CD4-positive, alpha-beta T cell treated with Interleukin-15 for 4 hours (primary cell): Measurements from ENCODE around the gene UBE2O.

Experiments
- DNase-seq: peaks from one replicate; pipeline ENCODE4 v3.0.0-alpha.2; 2020; ENCODE audit warnings: low spot score

Gene UBE2O

DNA sequence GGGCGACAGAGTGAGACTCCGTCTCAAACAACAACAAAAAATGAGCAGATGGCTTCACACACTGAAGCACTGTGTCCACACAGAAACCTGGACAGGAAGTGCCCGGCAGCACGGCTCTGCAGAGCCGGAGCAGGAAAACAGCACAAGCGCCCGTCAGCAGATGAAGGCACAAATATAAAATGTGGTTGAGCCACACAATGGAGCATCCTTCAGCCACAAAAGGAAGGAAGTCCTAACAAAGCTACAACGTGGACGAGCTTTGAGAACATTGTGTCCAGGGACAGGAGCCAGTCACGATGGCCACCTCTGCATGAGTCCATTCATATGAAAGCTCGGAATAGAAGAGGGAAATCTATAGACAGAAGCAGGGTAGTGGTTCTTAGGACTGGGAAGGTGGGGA is 32.6 kb upstream of the UBE2O start:
- DNase-seq, result no peak

DNA sequence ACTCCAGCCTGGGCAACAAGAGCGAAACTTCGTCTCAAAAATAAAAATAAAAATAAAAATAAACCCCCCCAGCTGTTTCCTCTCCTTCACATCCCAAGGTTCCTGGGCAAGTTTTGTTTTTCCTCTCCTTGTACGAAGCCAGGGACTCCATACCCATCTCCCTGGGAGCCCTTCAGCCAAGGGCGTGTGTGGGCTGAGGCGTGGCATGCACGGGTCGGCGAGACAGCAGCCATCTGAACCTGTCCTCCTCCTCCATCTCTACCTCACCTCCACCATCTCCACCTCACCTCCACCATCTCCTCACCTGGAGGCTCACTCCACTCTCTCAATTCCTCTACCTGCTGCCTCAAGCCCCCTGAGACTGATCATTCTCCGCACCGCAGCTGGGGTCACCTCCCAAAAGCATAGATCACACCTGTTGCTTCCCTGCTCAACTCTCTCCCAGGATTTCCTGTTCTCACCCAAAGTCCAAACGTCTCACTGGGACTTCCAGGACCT is 31.3 kb upstream of the UBE2O start:
- no peak for DNase-seq

DNA sequence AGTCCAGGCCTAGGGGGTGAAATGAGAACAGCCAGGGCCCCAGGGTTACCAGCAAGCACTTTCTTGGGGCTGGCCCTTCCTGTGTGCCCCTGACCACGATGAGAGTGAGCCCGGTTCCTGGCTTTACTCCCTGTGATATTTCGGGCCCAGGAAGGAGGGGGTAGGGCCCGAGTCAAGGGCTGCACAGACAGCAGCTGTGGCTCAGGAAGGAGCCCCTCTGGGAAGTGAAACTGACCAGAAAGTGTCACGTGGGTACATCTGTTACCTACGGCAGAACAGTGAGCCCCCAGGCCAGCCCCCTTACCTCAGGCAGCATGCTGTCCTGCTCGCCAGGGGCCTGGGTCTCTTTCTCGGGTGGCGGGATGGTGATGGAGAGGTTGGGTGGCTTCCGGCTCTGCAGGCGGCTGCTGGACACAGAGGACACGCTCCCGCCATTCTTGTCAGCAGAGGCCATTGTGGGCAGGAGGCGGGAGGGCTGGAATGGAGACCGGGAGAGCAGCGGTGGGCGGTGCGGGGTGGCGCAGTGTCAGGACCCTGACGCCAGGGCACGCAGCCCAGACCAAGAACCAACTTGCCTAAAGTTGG is 28.2 kb upstream of the UBE2O start:
- no peak for DNase-seq

DNA sequence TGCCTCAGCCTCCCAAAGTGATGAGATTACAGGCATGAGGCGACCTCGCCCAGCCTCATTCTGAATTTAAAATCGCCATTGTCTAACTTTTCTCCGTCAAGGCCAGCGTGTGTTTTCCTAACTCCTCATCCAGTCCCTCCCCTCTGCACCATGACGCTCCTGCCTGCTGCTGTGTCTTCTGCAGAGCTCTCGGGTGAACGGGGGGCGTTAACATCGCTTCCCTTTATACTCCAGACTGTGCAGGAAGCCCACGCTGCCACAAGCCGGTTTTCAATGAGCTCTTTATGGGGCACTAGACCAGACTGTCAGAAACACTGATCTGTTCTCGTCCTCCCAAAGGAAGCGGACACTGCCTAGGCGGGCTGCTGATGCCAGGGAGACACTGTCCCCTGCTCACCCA is 27.7 kb upstream of the UBE2O start:
- DNase-seq, result no peak

DNA sequence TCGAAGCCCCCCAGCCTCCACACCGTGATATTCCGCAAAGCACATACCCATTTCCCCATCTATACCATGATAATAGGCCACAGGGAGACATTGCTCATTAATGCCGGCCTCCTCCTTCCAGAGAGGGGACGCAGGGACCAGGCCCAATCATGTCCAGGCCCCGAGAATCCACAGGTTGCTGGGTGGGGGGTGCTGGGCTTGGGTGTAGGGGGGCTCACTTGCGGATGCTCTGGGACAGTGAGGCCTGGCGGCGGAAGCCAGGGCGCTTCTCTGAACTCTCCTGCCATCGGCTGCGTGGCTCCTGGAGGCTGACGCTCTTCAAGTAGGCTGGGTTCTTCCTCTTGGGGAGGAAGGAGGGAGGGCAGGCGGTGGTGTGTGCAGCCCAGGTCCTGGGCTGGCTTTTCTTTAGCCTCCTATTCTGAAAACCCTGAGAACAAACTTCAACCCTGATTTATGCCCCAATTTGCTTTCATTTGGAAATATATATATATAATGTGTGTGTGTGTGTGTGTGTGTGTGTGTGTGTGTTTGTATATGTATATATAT is 26.6 kb upstream of the UBE2O start:
- DNase-seq, result no peak

DNA sequence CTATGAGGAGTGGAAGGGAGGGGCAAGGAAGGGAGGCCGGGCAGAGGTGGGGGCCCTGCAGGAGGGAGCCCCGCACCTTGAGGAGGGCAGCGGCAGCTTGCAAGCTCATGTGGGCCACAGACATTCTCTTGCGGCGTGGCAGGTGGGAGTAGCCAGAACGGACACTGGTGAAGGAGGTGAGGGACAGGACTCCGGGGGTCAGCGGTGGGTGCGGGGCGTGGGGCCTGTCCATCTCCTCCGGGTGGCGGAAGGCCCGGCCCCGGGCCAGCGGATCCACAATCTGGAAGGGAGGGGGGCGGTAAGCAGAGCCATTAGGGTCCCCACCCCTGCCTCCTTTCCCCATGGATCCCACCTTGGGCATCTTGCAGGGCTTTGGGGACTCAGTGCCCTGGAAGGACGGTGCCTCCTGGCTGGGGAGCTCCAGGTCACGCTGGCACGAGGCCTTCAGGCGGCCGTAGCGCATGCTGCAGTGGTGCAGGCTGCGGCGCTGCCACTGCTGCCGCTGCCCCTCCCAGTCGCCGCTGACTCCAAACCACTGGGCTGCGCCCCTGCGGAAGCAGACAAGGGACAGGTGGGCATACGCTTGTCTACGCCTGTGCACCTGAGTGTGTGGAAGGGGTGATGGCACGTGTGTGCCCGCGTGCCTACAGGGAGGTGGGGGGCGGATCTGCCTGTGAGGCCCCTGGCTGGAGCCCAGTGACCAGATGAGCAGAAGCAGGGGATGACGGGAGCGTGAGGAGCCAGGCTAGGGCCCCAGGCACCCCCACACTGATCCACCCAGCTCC is 26.0 kb upstream of the UBE2O start:
- no peak for DNase-seq

DNA sequence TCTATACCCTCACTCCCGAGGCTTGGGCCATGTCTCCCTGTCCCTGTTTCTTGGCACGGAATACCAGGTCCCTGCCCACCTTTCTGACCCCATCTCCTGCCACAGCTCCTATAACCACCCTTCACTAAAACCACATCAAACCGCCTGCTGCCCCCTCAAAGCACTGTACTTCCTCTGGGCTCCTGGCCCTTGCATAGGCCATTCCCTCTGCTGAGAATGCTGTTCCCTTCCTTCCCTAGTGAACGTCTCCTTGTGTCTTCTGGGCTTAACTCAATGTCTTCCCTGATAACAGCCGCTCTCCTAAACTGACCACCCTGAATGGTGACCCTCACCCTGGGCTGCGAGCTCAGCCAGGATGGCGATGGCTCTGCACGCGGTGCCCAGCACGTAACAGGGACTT is 25.1 kb upstream of the UBE2O start:
- no peak for DNase-seq

DNA sequence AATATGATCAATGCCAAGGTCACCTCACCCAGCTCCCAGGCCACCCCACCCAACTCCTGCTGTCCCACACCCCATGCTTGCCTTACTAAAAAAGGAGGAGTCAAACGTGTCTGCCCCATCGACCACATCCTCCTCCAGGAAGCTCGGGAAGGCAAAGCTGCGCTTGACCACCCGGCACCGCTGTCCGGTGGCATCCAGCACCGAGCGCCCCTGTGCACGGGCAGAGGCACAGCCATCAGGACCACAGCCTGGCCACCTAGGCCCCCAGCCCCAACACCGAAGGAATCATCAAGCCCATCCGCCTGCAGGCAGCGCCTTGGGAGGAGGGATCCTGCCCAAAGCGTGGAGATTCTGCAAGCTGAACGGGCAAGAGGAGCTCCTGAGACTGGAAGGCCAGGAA is 24.6 kb upstream of the UBE2O start:
- no peak for DNase-seq

DNA sequence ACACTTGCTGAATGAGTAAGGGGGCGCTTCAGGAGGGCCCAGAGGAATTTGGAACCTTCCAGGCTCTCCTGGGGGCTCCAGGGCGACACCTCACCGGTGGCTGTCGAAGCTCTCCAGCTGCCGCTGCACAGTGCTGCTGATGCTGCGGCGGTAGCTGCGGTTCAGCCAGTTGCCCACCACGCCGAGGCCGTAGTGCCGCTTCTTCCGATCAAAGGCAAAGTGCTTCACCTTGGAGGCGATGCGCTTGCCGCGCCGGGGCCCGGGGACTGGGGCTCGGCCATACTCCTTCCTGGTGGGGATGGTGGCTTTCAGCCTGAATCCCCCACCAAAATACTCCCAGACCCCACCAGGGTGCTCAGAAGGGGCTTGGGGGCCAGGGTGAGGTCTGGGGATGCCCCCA is 23.8 kb upstream of the UBE2O start:
- DNase-seq, result no peak

DNA sequence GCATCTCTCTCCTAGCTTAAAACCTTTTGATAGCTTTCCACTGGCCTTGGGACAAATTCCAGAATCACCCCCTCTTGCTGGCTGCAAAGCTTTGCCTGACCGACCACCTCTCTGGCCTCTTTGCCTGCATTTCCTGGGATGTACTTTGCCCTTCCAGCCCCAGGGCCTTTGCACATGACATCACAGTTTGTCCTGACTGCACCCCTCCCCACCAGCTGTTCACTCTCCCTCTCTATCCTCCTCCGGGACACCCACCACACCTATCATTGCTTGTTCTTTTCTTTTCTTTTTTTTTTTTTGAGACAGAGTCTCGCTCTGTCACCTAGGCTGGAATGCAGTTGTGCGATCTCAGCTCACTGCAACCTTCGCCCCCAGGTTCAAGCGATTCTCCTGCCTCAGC is 22.4 kb upstream of the UBE2O start:
- no peak for DNase-seq

DNA sequence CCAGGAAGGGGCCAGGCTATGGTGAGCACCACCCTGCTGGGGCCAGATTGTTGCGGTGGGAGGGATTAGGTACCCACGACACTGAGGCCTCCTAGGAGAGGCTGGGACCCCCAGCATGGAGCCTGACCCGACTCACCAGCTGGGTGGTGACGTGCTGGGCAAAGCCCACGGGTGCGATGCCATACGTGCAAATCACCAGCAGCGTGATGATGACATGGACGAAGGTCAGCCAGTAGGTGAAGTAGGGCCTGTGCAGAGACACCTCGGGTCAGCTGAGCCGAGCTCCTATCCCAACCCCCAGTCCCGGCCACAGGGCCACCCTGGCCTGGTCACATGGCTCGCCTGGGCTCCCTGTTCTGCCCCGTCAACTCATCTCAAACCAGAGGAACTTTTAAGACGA is 21.9 kb upstream of the UBE2O start:
- no peak for DNase-seq

DNA sequence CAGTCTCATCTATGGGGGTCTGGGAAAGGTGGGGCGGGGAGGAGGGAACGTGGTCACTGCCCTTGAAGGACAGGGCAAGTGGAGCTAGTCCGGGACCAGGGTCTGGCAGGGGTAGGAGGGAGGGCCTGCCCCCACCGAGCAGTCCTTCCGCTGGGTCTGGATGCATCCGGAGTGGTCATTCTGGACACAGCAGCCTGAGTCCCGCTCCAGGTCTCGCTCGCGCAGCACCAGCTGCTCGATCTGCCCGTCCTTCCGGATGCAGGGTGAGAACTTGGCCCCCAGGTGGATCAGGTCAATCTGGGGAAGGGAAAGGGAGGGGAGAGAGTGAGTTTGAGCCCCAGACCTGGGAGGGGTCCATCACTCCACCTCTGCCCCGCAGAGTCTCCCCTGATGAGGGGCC is 21.3 kb upstream of the UBE2O start:
- DNase-seq, result no peak

DNA sequence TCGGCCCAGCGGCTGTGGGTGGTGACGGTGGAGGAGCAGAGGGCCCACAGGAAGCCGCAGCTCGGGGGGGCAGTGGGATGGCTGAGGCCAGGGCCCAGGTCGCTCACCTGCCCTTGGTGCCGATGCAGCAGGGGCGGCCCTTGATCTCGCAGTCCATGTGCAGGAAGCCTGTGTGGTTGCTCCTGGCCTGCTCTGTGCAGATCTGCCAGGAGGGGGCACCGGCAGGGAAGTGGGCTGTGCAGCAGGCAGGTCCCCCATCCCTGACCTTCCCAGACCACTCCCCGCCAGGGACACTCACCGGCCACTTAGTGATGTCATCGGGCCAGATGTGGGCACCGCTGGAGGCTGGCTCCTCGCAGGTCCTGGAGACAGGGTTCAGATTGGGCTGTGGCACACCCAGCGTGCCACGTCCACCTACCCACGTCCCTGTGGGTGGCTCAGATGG is 20.6 kb upstream of the UBE2O start:
- DNase-seq, result no peak

DNA sequence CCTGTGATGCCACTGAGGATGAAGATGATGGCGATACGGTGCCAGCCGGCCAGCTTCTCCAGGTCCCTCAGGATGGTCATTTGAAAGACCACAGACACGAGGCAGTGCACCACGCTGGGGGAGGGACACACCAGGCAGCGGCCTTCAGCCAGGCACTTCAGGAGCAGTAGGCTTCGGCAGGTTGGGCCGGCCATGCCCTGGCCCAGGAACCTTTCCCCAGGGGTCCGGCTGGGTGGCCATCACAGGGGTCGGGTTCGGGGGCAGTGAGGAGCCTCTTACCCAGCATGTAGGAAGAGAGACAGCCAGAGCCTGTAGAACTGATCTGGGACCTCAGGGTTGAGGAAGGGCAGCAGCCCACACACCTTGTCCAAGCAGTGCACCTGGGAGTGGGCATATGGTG is 19.8 kb upstream of the UBE2O start:
- DNase-seq, result no peak

DNA sequence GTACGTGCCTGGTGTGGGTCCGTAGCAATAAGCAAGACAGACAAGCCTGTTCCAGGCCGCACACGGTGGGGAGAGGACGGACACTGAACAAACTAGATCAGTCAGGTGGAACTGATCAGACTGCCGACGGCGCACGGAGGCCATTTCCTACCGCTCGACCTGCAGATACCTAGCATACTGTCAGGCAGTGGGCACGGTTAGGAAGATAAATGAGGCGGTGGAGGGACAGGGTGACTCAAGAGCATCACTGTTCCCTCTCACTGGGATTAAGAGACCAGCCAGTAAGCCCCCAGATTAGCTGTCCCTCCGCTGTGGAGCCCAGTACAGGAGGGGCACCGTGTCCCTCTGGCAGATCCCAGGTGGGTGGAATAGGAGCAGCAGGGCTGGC is 19.3 kb upstream of the UBE2O start:
- no peak for DNase-seq

DNA sequence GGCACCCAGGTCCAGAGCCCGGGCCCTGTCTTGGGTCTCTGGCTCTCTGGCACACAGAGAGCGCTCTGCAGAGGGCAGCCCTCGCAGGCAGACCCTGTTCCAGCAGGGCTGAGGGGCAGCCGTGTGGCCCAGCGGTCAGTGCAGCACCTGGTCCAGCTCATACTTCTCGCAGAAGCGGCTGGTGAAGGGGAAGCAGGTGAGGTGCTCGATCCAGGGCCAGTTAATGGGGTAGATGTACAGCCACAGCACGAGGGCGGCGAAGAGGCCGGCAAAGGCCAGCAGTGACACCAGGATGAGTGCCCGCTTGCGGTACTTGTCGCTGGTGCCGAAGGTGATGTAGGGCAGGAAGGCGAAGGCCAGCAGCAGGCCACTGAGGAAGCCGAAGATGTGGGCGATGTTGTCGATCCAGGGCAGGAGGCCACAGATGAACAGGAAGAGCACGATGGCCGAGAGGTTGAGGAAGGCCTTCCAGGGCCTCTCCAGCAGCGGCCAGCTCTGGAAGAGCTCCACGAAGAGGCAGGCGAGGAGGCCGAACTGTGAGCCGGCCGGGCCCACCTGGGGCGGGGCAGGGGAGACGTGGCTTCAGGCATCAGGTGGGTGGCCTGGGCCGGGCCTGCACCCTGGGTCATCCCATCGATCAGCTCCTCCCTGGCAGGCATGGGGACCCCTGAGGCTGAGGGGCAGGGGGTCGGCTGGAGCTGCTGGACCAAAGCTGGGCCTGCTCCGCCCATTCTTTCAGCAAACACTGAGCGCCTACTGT is 18.7 kb upstream of the UBE2O start:
- no peak for DNase-seq

DNA sequence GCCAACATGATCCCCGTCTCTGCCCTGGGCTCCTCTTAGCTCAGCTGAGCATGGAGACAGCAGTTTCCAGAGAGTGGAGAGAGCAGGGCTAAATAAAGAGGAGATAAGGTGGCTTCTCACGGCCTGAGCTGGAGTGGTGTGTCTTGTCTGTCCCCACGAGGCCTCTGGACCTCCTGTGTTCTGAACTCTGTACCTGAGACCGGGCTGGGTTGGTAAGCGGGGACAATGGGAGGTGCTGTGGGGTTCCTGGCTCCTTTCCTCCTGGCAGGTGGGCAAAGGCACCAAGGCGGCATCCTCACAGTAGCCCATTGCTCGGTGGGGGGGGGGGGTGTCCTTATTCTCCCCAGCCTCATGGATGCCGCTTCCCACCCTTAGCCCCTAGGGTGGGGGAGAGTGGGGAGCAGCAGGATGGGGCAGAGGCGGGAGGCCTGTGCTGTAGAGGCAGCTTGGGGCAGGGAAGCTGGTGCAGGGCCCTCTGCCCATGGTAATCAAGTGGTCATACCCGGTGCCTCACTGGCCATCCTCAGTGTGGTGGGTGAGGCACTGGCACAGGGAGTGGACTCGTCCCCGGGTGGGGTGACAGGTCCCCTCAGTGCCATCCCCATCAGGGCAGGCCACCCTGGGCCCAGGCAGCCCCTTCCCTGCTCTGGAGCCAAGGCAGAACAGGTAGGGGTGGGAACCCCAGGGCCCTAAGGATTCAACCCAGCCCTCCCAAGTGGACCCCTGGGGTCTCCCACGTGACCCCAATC is 17.2 kb upstream of the UBE2O start:
- no peak for DNase-seq

DNA sequence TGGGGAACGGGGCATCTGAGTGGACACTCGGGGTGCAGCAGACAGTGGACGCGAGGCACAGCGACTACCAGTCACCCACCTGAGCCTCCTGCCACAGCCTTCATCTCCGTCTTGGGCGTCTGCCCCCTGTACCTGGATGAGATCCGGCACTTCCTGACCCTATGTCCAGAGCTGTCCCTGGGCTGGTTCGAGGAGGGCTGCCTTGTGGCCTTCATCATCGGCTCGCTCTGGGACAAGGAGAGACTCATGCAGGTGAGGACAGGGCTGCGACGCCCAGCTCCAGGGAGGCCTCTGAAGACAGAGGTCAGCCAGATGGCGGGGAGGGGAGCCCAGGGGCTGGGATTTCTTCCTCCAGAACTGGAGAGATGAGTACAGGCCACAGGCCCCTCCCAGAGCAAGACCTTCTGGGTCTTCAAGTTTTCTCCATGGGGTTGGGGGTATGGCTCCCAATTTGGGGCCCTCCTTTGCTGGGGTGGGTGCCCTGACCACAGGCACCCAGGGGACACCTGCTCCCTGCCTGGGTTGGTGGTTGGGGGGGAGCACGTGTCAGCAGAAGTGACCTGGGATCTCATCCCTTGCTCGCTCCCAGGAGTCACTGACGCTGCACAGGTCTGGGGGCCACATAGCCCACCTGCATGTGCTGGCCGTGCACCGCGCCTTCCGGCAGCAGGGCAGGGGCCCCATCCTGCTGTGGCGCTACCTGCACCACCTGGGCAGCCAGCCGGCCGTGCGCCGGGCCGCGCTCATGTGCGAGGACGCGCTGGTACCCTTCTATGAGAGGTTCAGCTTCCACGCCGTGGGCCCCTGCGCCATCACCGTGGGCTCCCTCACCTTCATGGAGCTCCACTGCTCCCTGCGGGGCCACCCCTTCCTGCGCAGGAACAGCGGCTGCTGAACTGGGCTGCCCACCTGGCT is 16.4 kb upstream of the UBE2O start:
- DNase-seq, result no peak

DNA sequence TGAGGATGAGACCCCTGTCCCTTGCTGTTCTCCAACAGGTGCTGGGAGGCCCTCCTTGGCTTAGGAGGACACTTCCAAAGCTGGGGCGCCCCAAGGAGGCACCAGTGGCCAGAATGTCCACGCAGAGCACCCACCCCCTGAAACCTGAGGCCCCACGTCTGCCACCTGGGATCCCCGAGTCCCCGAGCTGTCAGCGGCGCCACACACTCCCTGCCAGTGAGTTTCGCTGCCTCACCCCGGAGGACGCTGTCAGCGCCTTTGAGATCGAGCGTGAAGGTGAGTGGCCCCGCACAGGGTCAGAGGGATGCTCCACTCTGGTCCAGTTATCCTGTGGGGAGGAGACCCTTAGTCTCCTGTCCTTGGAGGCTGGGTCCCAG is 15.7 kb upstream of the UBE2O start:
- DNase-seq, result no peak

DNA sequence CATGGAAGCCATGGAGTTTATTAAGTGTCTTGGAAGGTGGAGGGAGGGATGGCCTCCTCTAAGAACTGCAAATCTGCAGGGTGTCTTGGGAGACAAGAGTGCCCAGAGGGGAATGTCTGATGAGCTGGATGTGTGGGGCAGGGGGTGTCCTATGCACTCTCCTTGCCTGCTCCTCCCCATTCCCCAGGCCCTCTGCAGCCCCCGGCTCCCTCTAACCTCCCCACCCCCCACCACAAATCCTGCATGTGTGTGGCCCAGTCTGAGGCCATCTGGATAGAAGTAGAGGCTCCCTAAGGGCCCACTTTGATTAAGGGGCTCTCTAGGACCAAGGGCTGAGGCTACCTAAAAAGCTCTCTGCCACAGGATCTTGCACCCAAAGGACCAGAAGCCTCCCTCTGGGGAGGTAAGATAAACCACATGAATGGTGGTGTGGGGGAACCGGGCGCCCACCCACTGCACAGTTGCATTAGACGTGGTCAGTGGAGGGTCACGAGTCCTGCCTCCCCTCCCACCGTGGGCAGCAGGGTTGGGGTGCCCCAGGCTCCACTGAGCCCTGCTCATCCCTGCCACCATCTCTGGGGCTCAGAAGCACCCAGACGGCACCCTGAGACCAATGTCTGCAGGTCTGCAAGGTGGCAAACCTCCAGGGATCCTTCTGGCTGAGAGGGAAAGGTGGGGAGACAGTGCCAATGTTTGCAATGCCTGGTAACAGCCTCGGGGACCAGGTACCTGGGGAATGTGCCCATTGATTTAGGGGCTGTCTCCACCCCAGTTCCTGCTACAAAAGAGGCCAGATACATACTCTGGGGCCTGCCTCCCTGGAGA is 15.1 kb upstream of the UBE2O start:
- DNase-seq, result no peak
